HEK293 (cell line): ENCODE results near the gene FOXN3.

Source experiments
- CTCF ChIA-PET: fragments of 350-600 bp; formaldehyde crosslinking; extraction: SDS; loops from one replicate; lab custom pipeline; 2021; ENCODE audit warnings: antibody characterized with exemption; lab: Yijun Ruan, JAX
- POLR2A ChIA-PET: fragments of 300-600 bp; formaldehyde crosslinking; extraction: SDS; loops from one replicate; lab custom pipeline; 2020; ENCODE audit warnings: antibody characterized with exemption, inconsistent platforms; lab: Yijun Ruan, JAX
- H3K27ac ChIP-seq: fragments of 200-500 bp; sonication (Bioruptor generic); 2 replicates; pipeline ENCODE4 v1.5.1; 2014; ENCODE audit warnings: low read depth, low read length, control low read depth, inconsistent platforms; ENCODE audit errors: extremely low read depth
- H3K36me3 ChIP-seq, 2 experiments: fragments of 200-500 bp in 1 of 2; sonication (Bioruptor generic) in 1 of 2; 1 replicate in 1 of 2; 2 replicates in 1 of 2; pipeline ENCODE4 v1.5.1; 2014 to 2017; ENCODE audit warnings: inconsistent platforms in 2 of 2, low read length in 2 of 2; ENCODE audit not compliant: control insufficient read depth in 2 of 2, insufficient read depth in 1 of 2
- H3K4me1 ChIP-seq: fragments of 200-500 bp; sonication (Bioruptor generic); 2 replicates; pipeline ENCODE4 v1.5.1; 2014; ENCODE audit warnings: mild to moderate bottlenecking, low read length, inconsistent platforms; ENCODE audit not compliant: control insufficient read depth, insufficient read depth
- H3K4me3 ChIP-seq: 2 replicates; pipeline ENCODE4 v1.5.1; 2011; ENCODE audit warnings: low read depth, mild to moderate bottlenecking, control low read depth, low read length, moderate library complexity
- H3K9me3 ChIP-seq: fragments of 200-500 bp; sonication (Bioruptor generic); 2 replicates; pipeline ENCODE4 v1.5.1; 2014; ENCODE audit warnings: low read depth, low read length, inconsistent platforms; ENCODE audit not compliant: control insufficient read depth, insufficient read depth
- CTCF ChIP-seq: fragments of 450-650 bp; formaldehyde crosslinking; IDR thresholded peaks from 2 replicates; pipeline ENCODE4 v1.5.1; 2016; ENCODE audit warnings: missing biosample characterization, missing genetic modification characterization
- EGR2 ChIP-seq: fragments of 450-650 bp; formaldehyde crosslinking; IDR thresholded peaks from 2 replicates; pipeline ENCODE4 v1.5.1; 2016; ENCODE audit warnings: low read depth, missing biosample characterization, missing genetic modification characterization
- GFI1B ChIP-seq: fragments of 450-650 bp; formaldehyde crosslinking; IDR thresholded peaks from 2 replicates; pipeline ENCODE4 v1.5.1; 2016; ENCODE audit warnings: missing biosample characterization, missing genetic modification characterization
- GLI4 ChIP-seq: fragments of 450-650 bp; formaldehyde crosslinking; IDR thresholded peaks from 2 replicates; pipeline ENCODE4 v1.5.1; 2016; ENCODE audit warnings: missing biosample characterization, missing genetic modification characterization
- PRDM1 ChIP-seq: fragments of 450-650 bp; formaldehyde crosslinking; IDR thresholded peaks from 2 replicates; pipeline ENCODE4; 2016; ENCODE audit warnings: missing biosample characterization, missing genetic modification characterization
- SALL2 ChIP-seq: fragments of 450-650 bp; formaldehyde crosslinking; IDR thresholded peaks from 2 replicates; pipeline ENCODE4 v1.5.0; 2017; ENCODE audit warnings: missing biosample characterization, mild to moderate bottlenecking, missing genetic modification characterization, borderline replicate concordance
- SCRT2 ChIP-seq: fragments of 450-650 bp; formaldehyde crosslinking; IDR thresholded peaks from 2 replicates; pipeline ENCODE4 v1.5.1; 2016; ENCODE audit warnings: missing biosample characterization, missing genetic modification characterization
- TRIM28 ChIP-seq: IDR thresholded peaks from 2 replicates; pipeline ENCODE4 v1.6.1; 2011; ENCODE audit warnings: low read length, control low read depth, borderline replicate concordance
- ZNF148 ChIP-seq: fragments of 450-650 bp; formaldehyde crosslinking; IDR thresholded peaks from 2 replicates; pipeline ENCODE4 v1.5.0; 2017; ENCODE audit warnings: missing biosample characterization, missing genetic modification characterization, borderline replicate concordance
- ZNF175 ChIP-seq: fragments of 450-650 bp; formaldehyde crosslinking; IDR thresholded peaks from 2 replicates; pipeline ENCODE4 v1.5.1; 2016; ENCODE audit warnings: missing biosample characterization, missing genetic modification characterization
- ZNF23 ChIP-seq: fragments of 450-650 bp; formaldehyde crosslinking; IDR thresholded peaks from 2 replicates; pipeline ENCODE4 v1.5.1; 2016; ENCODE audit warnings: missing biosample characterization, missing genetic modification characterization, borderline replicate concordance
- ZNF248 ChIP-seq: fragments of 450-650 bp; formaldehyde crosslinking; IDR thresholded peaks from 2 replicates; pipeline ENCODE4 v1.5.1; 2017; ENCODE audit warnings: missing biosample characterization, missing genetic modification characterization
- ZNF26 ChIP-seq: fragments of 450-650 bp; formaldehyde crosslinking; IDR thresholded peaks from 2 replicates; pipeline ENCODE4 v1.5.1; 2016; ENCODE audit warnings: missing biosample characterization, missing genetic modification characterization
- ZNF544 ChIP-seq: fragments of 450-650 bp; formaldehyde crosslinking; IDR thresholded peaks from 2 replicates; pipeline ENCODE4 v1.5.0; 2017; ENCODE audit warnings: missing biosample characterization, missing genetic modification characterization
- ZNF791 ChIP-seq: fragments of 450-650 bp; formaldehyde crosslinking; IDR thresholded peaks from 2 replicates; pipeline ENCODE4 v1.5.1; 2016; ENCODE audit warnings: missing biosample characterization, missing genetic modification characterization
- TF ChIP-seq, protein P1 (sequence below): fragments of 450-650 bp; formaldehyde crosslinking; IDR thresholded peaks from 2 replicates; pipeline ENCODE4 v1.5.1; 2016; ENCODE audit warnings: missing biosample characterization, missing genetic modification characterization
- TF ChIP-seq, protein P2 (sequence below): IDR thresholded peaks from 2 replicates; pipeline ENCODE4 v1.6.1; 2011; ENCODE audit warnings: mild to moderate bottlenecking, low read depth, low read length, borderline replicate concordance

The FOXN3 gene

GRCh38 chr14:89325299-89325883 is 91.6 kb downstream of the FOXN3 start:
- POLR2A ChIA-PET = no interaction called here

DNA sequence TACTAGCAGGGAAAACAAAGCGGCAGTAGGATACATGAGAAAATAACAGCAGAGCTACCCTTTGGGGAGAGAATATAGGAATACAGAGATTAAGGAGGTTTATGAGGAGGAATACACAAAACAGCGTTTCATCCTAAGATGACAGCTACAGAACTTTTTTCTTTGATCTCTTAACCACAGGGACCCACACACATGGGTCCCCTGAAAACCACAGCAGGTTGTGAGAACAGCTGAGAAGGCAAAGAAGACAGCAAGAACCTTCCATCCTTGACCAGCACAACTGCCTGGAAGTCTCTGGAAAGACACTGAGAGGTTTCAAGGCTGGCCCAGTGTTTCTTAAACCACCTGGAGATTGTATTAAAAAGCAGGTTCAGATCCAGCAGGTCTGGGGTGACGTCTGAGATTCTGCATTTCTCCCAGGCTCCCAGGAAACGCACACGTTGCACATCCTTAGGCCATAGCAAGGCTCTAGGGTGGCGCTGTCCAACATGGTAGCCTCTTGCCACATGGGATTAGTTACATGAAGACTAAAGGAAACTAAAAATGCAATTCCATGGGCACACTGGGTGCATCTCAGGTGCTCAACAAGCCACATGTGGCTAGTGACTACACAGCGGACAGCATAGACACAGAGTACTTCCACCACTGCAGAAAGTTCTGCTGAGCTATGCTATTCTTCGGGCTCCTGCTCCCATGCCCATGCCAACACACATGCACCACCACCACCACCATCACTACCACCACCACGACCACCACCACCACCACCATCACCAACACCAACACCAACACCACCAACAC is 92.3 kb downstream of the FOXN3 start:
- Histone ChIP-seq H3K9me3 (no peaks in the 10 kb centered on the region), H3K4me3 (no peak overlapping the region), H3K36me3 (peaks cover 0 to 3% of the 10 kb centered on the region in 2 experiments; a peak in 1 of 3 replicates), H3K27ac (no peak overlapping the region), H3K4me1 (peaks cover 11% of the 10 kb centered on the region)
- CTCF ChIA-PET = no interaction called here
- no peak for TF ChIP-seq SCRT2 (tag by site-specific recombination)
- TF ChIP-seq, protein P1, sequence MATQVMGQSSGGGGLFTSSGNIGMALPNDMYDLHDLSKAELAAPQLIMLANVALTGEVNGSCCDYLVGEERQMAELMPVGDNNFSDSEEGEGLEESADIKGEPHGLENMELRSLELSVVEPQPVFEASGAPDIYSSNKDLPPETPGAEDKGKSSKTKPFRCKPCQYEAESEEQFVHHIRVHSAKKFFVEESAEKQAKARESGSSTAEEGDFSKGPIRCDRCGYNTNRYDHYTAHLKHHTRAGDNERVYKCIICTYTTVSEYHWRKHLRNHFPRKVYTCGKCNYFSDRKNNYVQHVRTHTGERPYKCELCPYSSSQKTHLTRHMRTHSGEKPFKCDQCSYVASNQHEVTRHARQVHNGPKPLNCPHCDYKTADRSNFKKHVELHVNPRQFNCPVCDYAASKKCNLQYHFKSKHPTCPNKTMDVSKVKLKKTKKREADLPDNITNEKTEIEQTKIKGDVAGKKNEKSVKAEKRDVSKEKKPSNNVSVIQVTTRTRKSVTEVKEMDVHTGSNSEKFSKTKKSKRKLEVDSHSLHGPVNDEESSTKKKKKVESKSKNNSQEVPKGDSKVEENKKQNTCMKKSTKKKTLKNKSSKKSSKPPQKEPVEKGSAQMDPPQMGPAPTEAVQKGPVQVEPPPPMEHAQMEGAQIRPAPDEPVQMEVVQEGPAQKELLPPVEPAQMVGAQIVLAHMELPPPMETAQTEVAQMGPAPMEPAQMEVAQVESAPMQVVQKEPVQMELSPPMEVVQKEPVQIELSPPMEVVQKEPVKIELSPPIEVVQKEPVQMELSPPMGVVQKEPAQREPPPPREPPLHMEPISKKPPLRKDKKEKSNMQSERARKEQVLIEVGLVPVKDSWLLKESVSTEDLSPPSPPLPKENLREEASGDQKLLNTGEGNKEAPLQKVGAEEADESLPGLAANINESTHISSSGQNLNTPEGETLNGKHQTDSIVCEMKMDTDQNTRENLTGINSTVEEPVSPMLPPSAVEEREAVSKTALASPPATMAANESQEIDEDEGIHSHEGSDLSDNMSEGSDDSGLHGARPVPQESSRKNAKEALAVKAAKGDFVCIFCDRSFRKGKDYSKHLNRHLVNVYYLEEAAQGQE (tag by site-specific recombination) = peak; percentile 72
- no peak for TF ChIP-seq GFI1B
- POLR2A ChIA-PET = no interaction called here

More at GRCh38 chr14:89325299-89325883, 91.6 kb downstream of the FOXN3 start:
- TF ChIP-seq PRDM1 = no peak
- TF ChIP-seq ZNF23 (tag by site-specific recombination) = no peak
- TF ChIP-seq EGR2 (tag by site-specific recombination) = no peak
- TF ChIP-seq ZNF248 (tag by site-specific recombination) = no peak
- no peak for TF ChIP-seq ZNF544
- TF ChIP-seq SCRT2 (tag by site-specific recombination) = no peak
- no peak for TF ChIP-seq ZNF175 (tag by site-specific recombination)
- no peak for TF ChIP-seq GLI4 (tag by site-specific recombination)
- TF ChIP-seq ZNF791 (tag by site-specific recombination) = no peak
- Histone ChIP-seq H3K27ac (no peak overlapping the region), H3K4me1 (peaks cover 10% of the 10 kb centered on the region), H3K36me3 (peaks cover 0 to 3% of the 10 kb centered on the region in 2 experiments; a peak in 1 of 3 replicates), H3K4me3 (no peak overlapping the region), H3K9me3 (no peaks in the 10 kb centered on the region)
- CTCF ChIA-PET = no interaction called here

DNA sequence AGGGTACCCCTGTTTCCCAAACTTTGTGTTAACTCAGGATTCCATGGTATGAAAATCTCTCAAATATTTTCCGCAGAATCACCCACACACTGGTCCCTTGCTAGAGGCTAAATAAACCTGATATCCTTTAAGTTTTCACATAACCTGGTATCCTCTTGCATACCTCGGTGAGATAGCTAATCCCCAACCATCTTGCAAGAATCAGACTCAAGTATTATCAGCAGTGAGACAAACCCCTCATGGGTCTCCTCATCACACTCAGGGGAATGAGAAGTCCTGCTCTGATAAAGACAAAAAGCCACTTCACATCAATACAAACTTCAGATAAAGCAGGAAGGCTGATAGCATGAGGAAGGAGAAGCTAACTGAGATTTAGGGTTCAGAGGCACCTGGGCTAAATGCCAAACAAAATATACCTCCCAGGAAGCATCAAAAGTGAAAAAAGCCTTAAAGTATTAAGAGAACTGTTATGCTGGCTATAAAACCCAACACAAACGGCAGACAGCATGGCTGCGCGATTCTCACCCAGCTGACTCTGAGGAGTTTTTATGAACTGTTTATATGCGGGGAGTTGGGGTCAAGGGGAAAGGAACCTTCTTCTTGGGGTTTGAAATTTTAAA is 96.5 kb downstream of the FOXN3 start:
- H3K27ac ChIP-seq = no peak overlapping the region
- ChIA-PET CTCF (interaction anchor here (0.7 kb wide), 1 partner anchor 8 kb away, joined by 4 read pairs; no protein-coding TSS in a partner anchor), POLR2A (no interaction called here)
- peaks cover 8% of the 10 kb centered on the region for H3K4me1 ChIP-seq
- no peaks in the 10 kb centered on the region for H3K9me3 ChIP-seq
- H3K4me3 ChIP-seq = no peak overlapping the region
- peaks cover 0 to 1% of the 10 kb centered on the region in 2 experiments; a peak in 1 of 3 replicates for H3K36me3 ChIP-seq
- TF ChIP-seq SALL2 (no peak), CTCF (tag by site-specific recombination) (no peak), ZNF26 (tag by site-specific recombination) (no peak), ZNF148 (tag by site-specific recombination) (no peak), TRIM28 (peak; percentile 42; the same call in 1 of the 2 replicates)
- TF ChIP-seq, protein P2, sequence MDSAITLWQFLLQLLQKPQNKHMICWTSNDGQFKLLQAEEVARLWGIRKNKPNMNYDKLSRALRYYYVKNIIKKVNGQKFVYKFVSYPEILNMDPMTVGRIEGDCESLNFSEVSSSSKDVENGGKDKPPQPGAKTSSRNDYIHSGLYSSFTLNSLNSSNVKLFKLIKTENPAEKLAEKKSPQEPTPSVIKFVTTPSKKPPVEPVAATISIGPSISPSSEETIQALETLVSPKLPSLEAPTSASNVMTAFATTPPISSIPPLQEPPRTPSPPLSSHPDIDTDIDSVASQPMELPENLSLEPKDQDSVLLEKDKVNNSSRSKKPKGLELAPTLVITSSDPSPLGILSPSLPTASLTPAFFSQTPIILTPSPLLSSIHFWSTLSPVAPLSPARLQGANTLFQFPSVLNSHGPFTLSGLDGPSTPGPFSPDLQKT = no peak
